ENCODE results near the gene GRM7.

GRM7 gene

GRCh38 chr3:7160689-7161088, 299.8 kb downstream of the GRM7 start:
- no peak for DNase-seq

GRCh38 chr3:7166460-7166859, 305.5 kb downstream of the GRM7 start:
- DNase-seq = no peak

- no peak for DNase-seq
Measured at GRCh38 chr3:7171493-7171892, 310.6 kb downstream of the GRM7 start.

- no peak for DNase-seq
Measured at GRCh38 chr3:7172996-7173395, 312.1 kb downstream of the GRM7 start.

DNA sequence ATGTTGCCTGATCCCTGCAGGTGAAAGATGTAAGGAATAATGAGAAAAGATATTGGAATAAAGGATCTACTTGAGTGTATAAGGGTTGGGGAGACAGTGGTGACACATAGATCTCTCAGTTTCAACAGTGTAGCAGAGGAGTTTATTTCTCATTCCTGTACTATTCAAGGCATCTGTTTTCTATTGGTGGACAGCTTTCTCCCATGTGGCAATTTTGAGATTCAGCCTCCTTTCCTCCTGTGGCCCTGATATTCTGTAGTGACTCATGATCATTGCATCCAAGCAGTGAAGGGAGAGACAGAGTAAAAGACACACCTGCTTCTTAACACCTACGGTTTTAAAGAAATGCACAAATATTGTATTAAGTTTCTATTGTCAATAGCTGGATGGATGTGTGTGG, 327.6 kb downstream of the GRM7 start:
- no peak for DNase-seq

GRCh38 chr3:7190095-7190494, 329.2 kb downstream of the GRM7 start:
- DNase-seq = no peak

- no peak for DNase-seq
Measured at GRCh38 chr3:7193269-7193668, 332.4 kb downstream of the GRM7 start.

GRCh38 chr3:7194071-7194835, 333.3 kb downstream of the GRM7 start:
- no peak for DNase-seq

GRCh38 chr3:7195934-7196333, 335.0 kb downstream of the GRM7 start:
- no peak for DNase-seq

- no peak for DNase-seq
Measured at GRCh38 chr3:7201784-7202183, 340.9 kb downstream of the GRM7 start.

- DNase-seq = no peak
Measured at GRCh38 chr3:7203969-7204847, 343.3 kb downstream of the GRM7 start.

DNA sequence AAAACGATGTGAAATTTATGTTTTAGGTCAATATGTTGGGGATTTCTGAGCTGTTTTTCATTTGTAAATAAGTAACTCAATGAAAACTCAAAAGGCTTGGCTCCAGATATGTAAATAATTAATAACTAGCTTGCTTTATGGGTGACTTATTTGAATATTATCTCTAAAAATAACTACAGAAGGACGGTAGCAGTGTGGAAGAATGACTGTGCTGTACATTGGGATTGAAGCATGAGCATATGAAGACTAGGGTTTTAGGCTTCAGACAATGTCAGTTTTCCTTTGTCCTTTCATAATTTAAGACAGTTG, 343.9 kb downstream of the GRM7 start:
- DNase-seq = no peak

DNA sequence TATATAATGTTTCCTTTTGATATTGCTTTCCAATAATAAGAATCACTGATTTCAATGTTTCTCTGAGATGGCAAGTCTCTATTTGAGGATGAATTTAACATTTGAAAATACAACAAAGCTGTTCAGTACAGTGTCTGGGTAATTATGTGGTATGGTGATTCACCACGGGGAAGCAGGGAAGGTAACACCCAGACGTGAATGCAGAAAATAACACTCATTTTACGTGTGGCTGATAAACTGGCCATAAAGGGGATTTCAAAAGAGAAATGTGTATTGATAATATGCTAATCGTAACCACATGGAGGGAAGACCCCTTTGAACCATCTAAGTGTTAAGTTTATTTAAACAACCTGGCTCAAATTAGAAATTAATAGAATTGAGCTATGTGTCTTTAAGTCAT, 344.6 kb downstream of the GRM7 start:
- no peak for DNase-seq

GRCh38 chr3:7205962-7206361, 345.0 kb downstream of the GRM7 start:
- no peak for DNase-seq

DNA sequence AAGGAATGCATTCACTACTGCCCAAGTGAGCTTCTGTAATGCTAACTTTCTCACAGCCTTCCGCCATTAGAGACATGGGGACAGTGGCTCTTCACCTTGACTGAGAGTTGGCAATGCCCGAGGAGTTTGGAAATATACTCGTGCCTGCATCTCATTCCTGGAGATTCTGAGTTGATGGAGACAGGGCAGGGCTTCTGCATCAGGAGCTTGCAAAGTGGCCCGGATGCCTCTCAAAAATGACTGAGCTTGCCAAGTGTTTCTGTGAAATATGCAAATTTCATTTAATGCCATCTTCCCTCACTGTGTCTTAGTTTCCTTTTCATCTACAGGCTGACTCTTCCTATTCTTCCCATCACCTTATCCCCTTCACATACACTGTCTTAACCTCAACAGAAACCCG, 346.2 kb downstream of the GRM7 start:
- DNase-seq = no peak

DNA sequence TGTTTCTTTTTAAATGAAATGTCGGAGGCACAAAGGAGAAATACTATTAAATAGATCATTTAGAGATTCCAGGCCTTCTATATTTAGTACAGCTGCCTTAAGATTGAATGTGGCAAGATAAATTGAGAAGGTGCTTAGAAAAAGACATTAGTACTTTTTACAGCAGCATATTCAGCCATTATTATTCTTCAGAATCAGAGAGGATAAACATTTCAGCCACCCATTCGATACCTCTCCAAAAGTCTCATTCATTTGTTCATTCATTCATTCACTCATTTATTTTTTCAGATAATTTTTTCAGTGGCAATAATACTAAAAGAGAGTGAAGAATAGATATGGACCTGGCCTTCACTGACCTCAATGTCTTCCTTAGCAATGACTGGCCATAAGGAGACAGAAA, 347.0 kb downstream of the GRM7 start:
- DNase-seq = no peak

GRCh38 chr3:7209098-7209497, 348.2 kb downstream of the GRM7 start:
- no peak for DNase-seq

- DNase-seq = no peak
Measured at GRCh38 chr3:7211740-7212139, 350.8 kb downstream of the GRM7 start.

- DNase-seq = no peak
Measured at GRCh38 chr3:7215706-7216105, 354.8 kb downstream of the GRM7 start.

DNA sequence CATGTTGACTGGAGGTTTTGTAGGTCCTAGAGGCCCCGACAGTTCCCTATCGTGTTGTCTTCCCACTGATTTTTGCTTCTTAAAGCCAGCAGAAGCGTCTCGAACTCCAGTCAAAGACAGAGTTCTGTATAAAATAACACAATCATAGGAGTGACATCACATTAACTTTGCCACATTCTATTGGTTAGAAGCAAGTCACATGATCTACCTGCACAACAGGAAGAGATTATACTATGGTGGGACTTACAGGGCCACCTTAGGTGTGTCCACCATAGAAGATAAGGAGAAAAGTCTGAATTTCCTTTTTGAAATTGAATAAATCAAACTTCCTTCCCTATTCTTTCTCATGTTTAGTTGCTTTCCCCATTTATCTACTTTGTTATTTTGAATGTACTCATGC, 365.5 kb downstream of the GRM7 start:
- no peak for DNase-seq

GRCh38 chr3:7238565-7239295, 377.8 kb downstream of the GRM7 start:
- DNase-seq = no peak

GRCh38 chr3:7241584-7242302, 380.8 kb downstream of the GRM7 start:
- DNase-seq = no peak

GRCh38 chr3:7242303-7242635, 381.4 kb downstream of the GRM7 start:
- no peak for DNase-seq

Measured in MV-4-11 (cell line).